ENCODE results near the gene ZNF536. TPM values are rescaled to one million over a fixed set of nuclear protein-coding genes. Genes with fewer than 3 reads are reported as not detected.
"Not testable (repeated sequence)": the region's sequence is repeated elsewhere in the genome, so short reads cannot be mapped to it uniquely, and the experiment has no call there.

The ZNF536 gene
- total and polyA plus RNA-seq, 9 donors = 0.13 to 0.52 (median 0.28) TPM; not detected in 4

DNA sequence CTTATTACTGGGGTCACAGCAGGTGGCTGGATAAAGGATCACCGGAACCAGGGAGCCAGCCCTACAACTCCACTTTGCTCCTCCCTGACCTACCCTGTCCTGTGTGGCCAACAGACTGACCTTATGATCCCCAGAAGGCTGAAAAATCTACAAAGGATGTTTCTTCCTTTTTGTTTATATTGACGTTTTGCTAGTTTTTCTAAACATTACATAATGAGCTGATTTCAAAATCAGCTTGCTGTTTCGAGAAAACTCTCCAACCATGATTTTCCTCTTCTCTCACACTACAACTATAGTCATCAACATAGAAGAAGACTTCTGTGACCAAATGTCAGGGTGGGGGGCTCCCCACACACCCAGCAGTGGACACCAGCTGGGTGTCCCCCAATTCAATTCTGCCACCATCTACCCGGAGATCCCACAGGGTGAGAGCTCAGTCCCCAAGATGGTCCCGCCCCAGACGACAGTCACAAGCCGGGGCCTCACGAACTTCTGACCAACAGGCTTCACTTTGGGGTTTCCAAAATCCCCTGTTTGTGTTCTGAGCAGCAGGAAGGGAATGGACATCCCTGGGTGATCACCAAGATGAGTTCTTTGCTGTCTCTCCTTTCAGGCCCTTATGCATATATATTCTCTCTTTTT is 35.0 kb downstream of the ZNF536 start:
- no peaks in the 10 kb centered on the region for H3K9me3 ChIP-seq
- no peaks in the 10 kb centered on the region for H3K36me3 ChIP-seq
- no peak overlapping the region for H3K4me3 ChIP-seq
- DNase-seq = no peak
- no peaks in the 10 kb centered on the region for H3K27me3 ChIP-seq
- H3K27ac ChIP-seq = no peak overlapping the region
- TF ChIP-seq, protein P1, sequence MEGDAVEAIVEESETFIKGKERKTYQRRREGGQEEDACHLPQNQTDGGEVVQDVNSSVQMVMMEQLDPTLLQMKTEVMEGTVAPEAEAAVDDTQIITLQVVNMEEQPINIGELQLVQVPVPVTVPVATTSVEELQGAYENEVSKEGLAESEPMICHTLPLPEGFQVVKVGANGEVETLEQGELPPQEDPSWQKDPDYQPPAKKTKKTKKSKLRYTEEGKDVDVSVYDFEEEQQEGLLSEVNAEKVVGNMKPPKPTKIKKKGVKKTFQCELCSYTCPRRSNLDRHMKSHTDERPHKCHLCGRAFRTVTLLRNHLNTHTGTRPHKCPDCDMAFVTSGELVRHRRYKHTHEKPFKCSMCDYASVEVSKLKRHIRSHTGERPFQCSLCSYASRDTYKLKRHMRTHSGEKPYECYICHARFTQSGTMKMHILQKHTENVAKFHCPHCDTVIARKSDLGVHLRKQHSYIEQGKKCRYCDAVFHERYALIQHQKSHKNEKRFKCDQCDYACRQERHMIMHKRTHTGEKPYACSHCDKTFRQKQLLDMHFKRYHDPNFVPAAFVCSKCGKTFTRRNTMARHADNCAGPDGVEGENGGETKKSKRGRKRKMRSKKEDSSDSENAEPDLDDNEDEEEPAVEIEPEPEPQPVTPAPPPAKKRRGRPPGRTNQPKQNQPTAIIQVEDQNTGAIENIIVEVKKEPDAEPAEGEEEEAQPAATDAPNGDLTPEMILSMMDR (IDR thresholded peaks at IDR 0.05) = no peak
- TF ChIP-seq POLR2A (IDR thresholded peaks at IDR 0.05) (no peak), EP300 (IDR thresholded peaks at IDR 0.05) (no peak)
- H3K4me1 ChIP-seq (ENCODE audit: insufficient read depth) = no peaks in the 10 kb centered on the region
- 63 to 72% (median 68%) methylated on average over 8 of the region's 8 CpGs for WGBS, 3 donors
- intact Hi-C loops (cut with DNase I) = no loop called here

- Histone ChIP-seq H3K4me1 (ENCODE audit: insufficient read depth) (no peaks in the 10 kb centered on the region), H3K36me3 (no peaks in the 10 kb centered on the region), H3K9me3 (no peaks in the 10 kb centered on the region), H3K27me3 (peaks cover 2% of the 10 kb centered on the region), H3K4me3 (no peak overlapping the region), H3K27ac (no peak overlapping the region)
- TF ChIP-seq POLR2A (IDR thresholded peaks at IDR 0.05) = no peak
- TF ChIP-seq EP300 (IDR thresholded peaks at IDR 0.05) = no peak
- TF ChIP-seq, protein P1 (IDR thresholded peaks at IDR 0.05) = no peak
- WGBS, 3 donors = 78 to 94% (median 89%) methylated on average over 3 of the region's 3 CpGs
- intact Hi-C loops (cut with DNase I) = no loop called here
- DNase-seq = no peak
These were observed 36.6 kb downstream of the ZNF536 start for GRCh38 chr19:30408734-30409301.

GRCh38 chr19:30411714-30412113 is 39.5 kb downstream of the ZNF536 start:
- no peaks in the 10 kb centered on the region for H3K36me3 ChIP-seq
- no peak overlapping the region for H3K4me3 ChIP-seq
- no peak overlapping the region for H3K27ac ChIP-seq
- 76 to 84% (median 83%) methylated on average over 1 of the region's 1 CpG for WGBS, 3 donors
- H3K27me3 ChIP-seq = peaks cover 2% of the 10 kb centered on the region
- no peak for DNase-seq
- H3K4me1 ChIP-seq (ENCODE audit: insufficient read depth) = no peaks in the 10 kb centered on the region
- no peak for TF ChIP-seq POLR2A (IDR thresholded peaks at IDR 0.05)
- TF ChIP-seq, protein P1 (IDR thresholded peaks at IDR 0.05) = no peak
- no peak for TF ChIP-seq EP300 (IDR thresholded peaks at IDR 0.05)
- no peaks in the 10 kb centered on the region for H3K9me3 ChIP-seq
- intact Hi-C loops (cut with DNase I) = no loop called here

DNA sequence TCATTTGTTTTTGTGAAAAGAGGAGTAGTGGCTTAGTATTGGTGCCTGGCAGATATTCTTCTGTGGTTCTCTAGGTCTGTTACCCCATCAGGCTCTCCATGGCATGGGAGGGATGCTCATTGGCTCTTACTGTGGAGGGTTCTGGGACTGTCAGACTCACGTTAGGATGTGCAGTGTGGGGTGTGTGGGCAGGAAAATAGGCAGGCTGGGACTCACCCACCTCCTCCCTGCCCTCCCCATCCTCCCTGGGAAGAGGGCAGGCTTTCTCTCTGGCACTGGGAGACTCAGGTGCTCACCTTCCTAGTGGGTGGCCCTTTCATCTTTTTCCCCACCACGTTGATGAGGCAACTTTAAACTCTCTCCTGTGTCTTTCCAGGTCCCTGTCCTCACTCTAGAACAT is 44.2 kb downstream of the ZNF536 start:
- Histone ChIP-seq H3K4me3 (no peak overlapping the region), H3K36me3 (no peaks in the 10 kb centered on the region), H3K27ac (no peak overlapping the region), H3K4me1 (ENCODE audit: insufficient read depth) (no peaks in the 10 kb centered on the region), H3K27me3 (peaks cover 2% of the 10 kb centered on the region), H3K9me3 (no peaks in the 10 kb centered on the region)
- TF ChIP-seq EP300 (IDR thresholded peaks at IDR 0.05) = no peak
- 34 to 48% (median 42%) methylated on average over 2 of the region's 2 CpGs for WGBS, 3 donors
- no peak for DNase-seq
- intact Hi-C loops (cut with DNase I) = no loop called here

DNA sequence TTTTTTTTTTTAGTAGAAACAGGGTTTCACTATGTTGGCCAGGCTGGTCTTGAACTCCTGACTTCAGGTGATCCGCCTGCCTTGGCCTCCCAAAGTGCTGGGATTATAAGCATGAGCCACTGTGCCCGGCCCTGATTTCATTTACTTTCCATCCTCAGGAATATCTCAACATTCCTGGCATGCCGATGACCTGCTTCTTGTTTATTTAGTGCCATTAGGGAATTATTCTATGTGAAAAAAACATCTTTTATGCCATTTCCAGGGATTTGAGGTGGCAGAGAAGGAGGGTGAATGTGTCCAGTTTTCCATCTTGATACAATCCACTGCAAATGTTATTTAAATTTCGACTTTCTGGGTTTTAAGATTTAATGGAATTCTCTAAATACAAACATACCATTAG is 45.0 kb downstream of the ZNF536 start:
- DNase-seq; intact Hi-C loops (cut with DNase I); H3K9me3 ChIP-seq; H3K27me3 ChIP-seq; H3K4me3 ChIP-seq; H3K36me3 ChIP-seq; H3K27ac ChIP-seq; H3K4me1 ChIP-seq (ENCODE audit: insufficient read depth): not testable (repeated sequence)
- WGBS, 3 donors = 47 to 61% (median 54%) methylated on average over 4 of the region's 4 CpGs

Data from ovary (tissue), 9 donors.